ENCODE results near the gene HOXA1.

HOXA1 gene

DNA sequence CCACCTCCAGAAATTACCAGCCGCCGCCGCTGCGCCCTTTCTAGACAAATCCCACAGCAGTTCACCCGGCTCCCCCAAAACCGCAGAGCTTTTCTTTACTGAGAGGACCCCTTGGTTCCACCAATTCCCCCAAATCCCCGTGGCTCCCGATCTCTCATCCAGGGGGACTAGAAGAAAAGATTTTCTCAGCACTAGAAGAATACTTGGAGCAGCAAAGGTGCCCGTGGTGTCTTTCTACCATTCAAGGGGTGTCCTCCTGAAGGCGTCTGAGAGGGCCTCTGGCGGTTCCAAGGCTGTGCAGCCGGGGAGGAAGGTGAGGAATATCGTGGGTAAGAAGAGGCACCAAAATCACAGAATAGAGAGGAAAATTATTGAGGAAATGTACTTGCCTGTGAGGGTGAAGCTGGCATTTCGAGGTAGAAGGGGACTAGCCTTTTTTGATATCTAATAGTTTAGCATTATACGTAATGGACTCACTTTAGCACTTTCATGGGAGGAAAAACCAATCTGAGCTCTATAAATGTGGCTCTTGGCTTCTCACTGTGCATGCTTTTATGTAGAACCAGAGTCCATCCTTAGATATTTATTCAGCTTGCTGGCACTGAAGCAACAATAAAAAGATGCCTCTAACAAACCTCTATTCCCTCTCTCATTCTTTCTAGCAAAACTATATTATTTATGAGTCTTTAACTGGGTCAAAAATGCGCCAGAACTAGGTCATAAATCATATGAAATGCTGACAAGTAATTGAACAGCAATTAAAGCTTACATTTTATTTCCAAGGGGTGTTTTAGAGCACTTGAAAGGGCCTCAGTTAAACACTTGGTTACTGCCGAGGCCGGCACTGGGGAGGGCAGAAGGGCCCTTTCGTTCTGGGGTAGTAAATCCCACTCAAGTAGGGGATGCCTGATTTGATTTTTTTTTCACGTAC, 20.5 kb upstream of the HOXA1 start:
- DNase-seq, result no peak

DNA sequence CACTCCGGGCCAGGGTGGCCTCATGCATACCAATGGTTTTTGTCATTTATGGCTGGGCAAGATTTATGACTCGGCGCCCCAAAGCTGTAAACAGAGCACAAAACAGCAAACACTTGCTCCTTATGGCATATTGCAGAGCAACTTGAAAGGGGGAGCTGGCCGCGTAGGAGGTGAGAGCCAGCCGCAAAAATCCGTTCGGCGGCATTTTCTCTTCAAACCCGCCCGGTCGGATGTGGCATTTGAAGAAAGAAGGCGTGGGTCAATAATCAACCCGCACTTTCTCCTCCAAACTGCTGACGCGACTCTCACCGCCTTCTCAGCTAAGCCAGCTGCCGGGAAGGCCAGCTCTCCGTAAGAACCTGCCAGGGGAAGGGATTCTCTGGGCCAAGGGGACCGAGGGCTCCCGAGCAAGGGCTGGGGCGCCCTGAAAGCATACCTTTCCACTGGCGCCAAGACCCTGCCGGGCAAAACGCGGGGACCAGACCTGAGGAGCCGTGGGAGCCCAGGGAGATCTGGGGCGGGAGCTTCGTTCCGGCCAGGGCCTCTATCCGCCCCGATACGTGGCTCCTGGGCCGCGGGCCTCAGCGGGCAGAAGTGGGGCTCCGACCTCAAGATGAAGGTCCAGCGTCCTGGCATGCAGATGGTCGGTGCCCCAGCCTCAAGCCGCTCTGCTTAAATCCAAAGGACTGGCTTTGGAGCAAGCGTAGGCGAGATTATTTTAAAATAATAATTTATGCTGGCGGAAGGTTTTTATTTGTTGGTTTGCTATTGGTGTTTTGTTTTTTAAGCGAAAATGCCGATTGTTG, 19.6 kb upstream of the HOXA1 start:
- no peak for DNase-seq

DNA sequence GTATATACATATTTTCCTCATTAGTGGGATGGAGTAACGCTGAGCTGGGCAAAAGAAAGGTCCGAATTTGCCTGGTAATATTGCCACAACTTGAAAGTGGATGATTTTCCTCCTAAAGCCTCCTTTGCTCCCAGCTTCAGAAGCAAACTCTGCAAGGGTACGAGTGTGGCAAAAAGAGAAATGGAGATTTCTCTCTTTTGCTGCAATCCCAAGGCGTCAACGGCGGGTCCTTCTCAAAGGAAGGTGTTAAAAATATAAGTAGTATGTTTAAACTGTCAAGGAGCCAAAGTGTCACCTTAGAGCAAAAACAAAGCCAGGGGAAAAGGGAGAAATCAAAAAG, 19.1 kb upstream of the HOXA1 start:
- DNase-seq, result no peak

DNA sequence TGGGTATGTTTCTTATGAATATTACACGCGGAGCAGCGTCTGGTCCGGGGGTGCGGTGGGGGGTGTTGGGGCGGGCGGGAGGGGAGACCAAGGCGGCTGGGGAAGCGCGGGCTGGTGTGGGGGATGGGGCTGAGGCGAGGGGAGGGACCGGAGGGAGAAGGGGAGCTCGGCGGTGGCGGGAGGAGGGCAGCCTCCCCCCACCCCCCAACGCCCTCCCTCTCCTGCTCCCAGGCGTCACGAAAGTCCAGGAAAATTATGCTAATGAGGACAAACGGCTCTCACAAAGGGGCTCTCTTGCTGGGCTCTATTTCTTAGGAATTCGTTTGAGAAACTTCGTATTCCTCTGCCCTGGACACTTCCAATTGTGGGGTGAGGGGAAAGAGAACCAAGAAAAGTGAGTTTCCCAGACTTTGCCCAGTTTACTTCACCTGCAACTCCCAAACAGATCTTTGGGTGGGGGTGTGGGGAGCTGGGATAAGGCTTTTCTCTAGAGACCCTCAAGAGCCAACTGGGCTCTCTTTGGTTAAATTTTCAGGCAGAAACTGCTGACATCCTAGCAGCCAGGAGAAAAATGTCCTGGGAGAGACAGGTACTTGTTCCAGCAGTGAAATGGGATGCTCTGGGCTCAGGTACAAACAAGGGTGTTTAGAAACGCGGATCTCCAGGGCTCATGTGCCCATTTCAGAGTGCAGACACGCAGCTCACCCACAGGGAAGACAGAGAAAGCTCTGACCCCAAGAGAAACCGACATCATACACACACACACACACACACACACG, 18.4 kb upstream of the HOXA1 start:
- no peak for DNase-seq

DNA sequence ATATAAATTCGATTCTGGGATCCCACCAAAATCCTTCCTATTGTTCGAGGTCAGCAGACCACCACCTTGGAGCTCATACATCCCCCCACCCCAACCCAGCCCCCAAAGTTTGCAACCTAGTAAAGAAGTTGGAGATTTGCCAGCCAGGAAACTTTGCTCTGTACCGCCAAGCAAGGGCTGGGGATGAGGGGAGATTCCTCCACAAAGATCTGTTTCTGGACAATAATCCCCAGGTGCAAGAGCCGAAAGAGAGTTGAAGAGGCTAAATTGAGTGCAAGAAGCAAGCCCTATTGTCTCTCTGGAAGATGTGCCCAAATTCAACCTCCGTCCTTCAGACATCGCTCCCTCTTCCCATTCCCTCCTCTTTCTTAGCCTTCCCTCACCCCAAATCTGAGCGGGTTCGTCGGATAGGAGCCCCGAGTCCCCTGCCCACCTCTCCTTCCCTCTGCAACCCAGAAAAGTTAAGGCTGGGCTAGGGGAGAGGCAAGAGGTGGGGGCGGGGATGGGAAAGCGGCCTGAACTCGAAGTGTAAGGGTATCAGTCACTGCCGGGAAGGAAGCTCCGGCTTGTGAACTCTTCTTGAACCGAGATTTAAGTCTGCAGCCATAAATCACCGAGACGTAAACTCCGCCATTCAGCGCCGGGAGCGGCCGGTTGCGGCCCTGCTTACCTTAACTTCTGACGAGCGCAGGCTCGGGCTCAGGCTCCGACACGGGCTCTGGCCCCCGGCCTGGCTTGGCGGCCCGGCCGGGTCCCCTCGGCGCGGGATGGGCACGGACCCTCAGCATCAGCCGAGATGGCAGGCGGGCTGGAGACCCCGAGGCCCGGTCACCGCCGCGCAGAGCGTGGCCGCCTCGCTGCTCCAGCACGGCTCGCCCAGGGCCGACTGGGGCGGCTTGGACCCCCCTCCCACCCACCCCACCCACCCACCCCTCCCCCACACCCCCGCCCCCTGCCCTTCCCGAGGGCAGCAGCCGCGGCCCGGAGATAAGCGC, 17.5 kb upstream of the HOXA1 start:
- no peak for DNase-seq

DNA sequence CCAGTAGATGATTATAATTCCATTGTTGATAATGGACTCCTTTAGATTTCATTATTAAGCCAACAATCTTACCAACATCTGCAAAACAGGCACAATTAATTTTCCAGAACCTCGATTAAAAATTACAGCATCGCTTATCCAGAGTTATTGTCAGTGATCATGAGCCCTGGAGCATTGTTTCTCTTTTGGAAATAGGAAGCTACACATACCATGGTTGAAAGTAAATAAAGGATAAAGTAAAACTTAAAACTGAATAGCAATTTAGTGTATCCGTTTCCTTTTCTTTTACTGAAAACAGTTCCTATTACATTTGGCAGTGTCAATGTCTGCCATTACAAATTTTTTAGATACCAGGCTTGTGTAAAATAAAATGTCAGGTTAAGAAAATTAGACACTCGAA, 16.6 kb upstream of the HOXA1 start:
- DNase-seq, result no peak

DNA sequence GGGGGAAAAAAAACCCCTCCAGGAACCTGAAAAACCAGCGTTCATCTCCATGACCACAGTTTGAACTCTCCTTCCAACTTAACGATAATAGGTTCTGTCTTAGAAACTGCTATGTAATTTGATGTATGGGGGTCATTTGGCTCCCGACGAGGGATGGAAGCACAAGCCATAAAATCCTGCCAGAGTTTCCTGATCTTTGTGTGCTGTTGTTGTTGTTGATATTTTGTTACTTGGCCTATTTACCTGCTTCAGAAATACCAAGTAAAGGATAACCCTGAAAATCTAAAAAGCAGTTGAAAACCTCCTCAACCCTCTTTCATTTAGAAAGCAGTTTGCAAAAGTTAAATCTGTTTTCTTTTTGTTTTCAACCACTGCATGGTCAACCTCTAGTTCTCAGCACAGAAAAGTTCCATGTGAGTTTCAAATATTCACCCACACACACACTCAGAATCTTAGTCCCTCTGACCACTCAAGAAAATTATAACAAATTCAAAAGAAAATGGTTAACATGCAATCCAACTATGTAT, 16.0 kb upstream of the HOXA1 start:
- no peak for DNase-seq

DNA sequence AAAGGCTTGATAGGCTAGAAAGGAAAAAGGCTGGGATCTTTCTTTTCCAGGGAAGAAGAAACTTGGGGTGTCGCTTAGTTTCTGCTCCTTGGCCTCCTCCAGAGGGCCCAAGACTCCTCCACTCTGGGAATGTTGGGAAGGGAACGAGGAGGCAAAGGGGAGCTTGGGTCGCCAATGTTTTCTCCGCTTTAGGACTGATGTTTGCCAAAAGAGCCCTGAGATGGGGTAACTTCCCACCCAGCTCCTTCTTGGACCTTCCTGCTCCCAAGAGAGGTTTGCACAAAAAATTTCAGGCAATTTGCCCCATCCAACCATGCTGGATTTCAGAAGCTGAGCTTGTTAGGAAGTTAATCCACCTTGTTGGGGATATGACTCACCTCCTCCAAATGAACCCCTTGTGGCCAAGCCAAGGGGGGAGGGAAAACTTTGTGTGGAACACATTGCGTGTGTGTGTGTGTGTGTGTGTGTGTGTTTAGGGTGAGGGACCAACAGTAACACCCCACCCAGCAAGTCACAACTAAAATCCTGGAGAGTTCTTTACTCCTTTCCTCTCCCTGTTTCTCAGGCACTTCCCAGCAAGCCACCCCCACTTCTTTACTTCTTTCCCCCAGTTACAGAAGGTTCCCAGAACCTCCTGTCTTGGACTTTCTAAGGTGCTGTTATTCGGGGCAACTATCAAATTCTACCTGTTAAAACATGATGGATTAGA, 15.4 kb upstream of the HOXA1 start:
- DNase-seq, result no peak

DNA sequence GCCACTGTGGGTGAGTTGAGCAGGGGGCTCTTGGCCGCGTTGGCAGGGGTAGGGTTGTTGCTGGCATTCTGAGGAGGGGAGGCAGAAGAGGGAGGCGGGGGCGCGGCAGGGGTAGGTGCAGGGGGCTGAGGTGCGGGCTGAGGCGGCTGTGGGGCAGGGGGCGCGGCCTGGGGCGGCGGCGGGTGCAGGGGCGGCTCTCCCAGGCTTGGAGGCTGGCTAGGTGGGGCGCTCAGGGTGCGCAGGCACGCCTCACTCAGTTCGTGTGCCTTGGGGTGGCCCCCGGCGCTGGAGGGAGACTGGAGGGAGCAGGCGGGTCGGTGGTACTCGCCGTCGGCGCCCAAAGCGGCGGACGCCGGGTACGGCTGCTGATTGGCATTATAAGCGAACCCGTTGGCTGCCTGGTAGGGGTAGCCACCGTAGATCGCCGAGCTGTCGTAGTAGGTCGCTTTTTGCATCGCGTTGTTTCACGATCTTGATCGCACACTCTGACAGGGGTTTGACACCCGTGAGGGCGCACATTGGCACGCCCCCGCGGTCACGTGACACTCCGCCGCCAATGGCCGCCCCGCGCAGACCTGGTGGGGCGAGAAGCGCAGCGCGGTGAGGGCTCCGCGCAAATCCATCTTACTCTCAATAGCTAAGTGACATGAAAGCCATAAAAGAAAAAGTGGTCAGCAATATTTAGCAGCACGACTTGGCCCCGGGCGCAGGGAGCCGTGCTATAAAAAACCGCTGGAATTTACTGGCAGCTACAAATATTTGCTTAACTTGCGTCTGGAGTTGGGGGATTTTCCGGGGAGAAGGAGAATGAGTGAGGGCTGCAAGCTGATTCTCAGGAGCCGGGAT, 14.6 kb upstream of the HOXA1 start:
- no peak for DNase-seq

DNA sequence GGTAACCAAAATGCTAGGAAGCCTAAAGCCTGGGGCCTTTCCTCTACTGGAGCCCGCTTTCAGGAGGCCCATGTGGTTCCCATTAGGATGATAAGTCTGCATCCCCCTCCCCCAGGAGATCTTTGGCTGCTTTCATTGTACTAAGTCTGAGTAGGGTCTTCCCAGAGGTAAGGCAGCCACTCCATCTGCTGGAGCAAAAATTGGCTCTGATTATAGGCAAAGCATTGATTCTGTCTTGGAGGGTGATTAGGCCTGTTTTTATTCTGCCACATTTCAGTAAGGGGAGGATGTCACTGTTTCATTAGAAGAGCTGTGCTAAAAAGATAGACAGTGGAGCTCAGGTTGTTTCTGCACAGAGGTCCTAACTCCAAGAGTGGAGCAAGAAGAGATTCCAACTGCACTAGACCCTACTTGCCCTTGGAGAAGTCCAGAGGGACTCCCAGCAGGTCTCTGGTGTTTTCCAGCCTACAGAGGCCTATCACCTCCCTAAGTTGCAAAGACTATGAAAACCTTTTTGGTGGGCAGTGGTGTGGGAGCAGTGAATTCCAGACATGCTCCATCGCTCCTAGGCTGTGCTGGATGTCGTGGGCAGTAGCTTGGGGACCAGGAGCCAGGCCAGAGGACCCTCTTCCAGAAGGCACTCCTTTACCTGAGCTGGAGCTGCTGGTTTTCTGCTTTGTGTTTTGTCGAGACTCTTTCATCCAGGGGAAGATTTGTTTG, 13.8 kb upstream of the HOXA1 start:
- no peak for DNase-seq

DNA sequence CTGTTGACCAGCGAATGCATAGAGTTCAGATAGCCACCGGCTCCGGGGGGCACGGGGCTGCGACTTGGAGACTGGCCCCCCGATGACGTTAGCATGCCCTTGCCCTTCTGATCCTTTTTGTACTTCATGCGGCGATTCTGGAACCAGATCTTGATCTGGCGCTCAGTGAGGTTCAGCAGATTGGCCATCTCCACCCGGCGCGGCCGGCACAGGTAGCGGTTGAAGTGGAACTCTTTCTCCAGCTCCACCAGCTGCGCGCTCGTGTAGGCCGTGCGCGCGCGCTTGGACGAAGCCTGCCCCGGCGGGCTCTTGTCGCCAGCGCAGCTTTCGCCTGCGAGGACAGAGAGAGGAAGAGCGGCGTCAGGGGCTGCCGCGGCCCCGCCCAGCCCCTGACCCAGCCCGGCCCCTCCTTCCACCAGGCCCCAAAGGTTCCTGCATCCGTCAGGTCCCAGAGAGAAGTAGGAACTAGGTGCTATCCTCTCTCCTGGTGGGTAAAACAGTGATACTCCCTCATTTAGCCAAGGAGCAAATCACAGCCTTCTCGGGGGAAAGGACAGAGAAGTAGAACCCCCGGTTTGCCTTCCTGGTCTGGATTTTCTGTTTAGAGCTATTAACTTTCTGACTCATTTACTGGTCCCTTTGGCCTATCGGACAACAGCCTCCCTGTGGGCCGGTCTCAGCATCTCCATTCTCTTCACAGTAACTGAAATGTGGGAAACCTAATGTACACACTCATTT, 12.8 kb upstream of the HOXA1 start:
- DNase-seq, result no peak

DNA sequence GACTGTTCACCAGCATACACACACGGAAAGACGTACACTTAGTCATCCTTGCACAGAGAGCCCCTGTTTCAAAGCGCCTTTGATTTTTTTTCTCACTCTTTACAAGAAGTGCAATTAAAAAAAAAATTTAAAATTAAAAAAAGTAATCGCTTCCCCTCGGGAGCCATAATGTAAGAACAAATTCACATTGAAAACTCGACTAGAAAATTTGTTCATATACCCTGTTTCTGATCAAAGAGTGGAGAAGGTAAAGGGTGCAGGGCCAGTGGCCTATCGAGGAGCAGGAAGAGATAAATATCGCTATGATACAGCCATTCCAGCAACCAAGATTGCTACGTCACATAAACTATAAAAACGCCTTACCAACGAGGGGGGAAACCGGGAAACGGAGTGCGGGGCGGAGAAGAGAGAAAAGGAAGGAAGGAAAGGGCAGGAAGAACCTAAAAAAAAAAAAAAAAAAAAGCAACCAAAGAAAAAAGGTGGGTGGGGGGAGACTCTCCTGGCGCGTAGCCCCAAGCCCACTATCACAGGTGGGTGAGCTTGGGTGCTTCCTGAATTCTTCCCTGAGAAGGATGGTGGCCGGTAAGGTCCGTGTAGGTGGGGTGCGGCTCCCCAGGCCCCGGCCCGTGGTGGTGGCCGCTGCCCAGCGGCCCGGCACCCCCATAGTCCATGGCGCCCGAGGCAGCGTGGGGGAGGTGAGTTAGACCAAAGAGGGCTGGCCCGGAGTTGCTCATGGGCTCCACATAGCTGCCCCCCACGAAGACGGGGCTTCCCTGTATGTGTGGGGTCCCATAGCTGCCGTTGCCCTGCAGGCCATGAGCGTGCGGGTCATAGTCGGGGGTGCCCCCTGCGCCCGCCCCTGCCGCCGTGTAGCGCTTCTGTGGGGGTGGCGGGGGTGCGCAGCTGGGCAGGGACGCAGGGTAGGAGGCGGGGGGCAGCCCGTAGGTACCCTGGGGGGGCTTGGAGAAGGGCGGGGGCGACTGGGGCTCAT, 11.9 kb upstream of the HOXA1 start:
- DNase-seq, result no peak

DNA sequence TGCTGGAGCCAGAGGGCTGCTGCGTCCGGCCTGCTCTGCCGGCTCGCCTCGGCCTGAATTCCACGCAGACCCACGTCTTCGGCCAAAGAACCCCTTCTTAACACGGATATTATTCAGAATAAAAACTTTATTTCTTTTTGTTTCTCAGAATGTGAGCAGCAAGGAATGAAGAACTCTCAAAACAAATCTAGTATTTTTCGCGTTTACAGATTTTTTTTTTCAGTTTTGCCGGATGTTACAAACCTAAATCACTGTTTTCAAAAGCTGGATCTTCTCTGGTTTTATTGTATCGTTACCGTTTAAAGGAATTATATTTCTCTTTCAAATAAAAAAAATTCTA, 11.1 kb upstream of the HOXA1 start:
- DNase-seq, result no peak

DNA sequence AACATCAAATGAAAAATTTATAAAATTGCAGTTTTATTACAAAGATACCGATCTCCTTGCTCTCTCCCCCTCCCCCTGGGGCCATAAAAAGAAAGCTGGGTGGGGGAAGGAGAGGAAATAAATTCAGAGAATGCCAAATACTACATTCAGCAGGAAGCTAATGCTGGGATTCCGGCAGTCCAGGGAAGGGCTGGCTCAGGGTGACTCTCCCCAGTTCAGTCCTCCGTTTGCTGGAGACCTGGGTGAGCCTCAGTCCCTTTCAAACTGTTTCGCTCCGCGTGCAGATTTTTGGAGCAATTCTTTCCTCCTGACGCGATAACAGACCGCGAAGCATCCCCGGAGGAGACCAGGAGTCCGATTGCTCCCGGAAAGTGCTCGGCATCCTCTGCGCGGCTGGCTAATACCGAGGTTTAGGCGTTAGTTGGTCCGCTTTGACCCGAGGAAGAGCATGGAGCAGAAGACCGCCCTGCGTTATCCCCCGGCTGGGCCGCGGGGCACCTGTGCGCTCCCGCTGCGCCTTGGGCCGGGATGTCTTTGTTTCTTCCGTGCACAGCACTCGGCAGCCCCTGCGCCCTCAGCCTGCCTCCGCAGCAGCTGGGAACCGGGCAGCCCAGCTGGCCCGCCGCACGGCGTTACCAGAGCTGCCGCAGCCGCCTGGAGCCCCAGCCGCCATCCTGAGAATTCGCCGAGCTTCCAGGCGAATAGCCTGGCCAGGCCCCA, 10.5 kb upstream of the HOXA1 start:
- no peak for DNase-seq

DNA sequence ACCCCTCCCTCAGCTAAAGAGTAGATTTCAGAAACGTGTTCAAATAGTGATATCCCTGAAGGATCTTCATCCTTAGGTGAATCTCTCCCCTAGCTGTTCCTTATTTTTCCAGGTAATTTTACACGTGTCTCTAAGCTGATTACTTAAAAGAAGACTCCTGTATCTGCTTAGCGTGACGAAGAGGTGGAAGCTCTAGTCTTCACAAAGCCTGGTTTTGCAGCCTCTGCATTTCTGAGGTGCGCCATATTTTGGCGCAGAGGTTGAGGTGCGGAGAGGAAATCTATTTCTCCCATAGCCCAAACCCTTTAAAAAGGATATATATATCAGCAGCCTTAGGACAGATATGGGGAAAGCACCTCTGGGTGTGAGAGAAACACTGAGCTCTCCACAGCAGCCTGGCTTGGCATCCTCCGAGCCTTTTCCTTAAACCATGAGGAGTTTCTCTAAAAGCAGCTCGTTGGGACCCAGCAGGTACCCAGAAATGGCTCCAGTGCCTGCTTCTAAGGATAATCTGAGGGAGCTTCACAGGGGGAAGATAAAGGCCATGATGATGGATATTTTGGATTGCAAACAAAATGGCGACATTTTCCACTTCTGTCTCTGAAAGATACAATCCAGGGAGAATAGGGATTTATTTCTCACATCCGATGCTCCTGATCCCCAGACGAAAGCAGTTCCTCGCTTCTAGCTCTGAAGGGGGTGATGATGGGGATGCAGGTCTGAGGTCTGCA, 9.7 kb upstream of the HOXA1 start:
- DNase-seq, result no peak

DNA sequence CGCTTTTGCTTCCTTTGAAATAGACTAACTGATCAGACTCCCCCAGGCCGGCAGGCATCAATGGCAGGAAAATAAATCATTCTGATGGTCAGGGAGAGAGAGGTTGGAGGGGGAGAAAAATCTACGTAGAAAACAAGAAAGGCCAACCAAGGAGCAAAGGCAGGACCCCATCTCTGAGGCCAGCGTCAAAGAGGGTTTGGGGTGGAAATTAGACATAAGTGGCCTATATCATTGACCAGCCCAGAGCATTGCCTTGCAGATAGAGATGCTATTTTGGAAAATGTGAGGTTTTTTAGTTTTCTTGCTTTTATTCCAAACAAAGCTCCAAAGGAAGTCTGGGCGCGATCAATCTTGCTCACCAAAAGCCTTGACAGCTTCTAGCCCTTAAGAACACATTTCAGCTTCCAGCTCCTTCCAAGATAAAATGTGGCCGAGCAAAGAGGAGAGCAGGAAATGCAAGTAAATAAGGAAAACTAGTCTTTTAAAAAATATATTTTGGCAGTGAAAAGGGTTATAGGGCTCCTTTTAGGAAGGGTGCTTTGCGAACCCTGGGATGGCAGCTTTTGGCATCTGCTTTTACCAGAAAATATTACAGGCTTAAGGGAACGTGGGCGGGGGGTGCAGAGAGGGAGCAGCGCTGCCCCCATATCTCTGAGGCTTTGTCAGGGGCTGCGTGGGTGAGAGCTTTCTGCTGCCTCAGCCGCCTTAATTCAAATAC, 8.7 kb upstream of the HOXA1 start:
- no peak for DNase-seq
